K562 (cell line): ENCODE measurements around the gene KCNK10. TPM values are rescaled to one million over a fixed set of nuclear protein-coding genes. Genes with fewer than 3 reads are reported as not detected.

ENCODE experiments used
- ATAC-seq: fragments of 200-7000 bp; cut with Tn5 transposase; 3 replicates; pipeline ENCODE4 v1.9.1; 2020; ENCODE audit warnings: moderate library complexity
- BruUV-seq: library from RNA; stranded (reverse); fragments of 400-500 nt; replicated peaks from 2 replicates; lab custom pipeline; 2021; lab: Mats Ljungman, UMichigan
- CTCF ChIA-PET: fragments of 300-600 bp; formaldehyde crosslinking; extraction: SDS; loops from one replicate; lab custom pipeline; 2021; ENCODE audit warnings: low intra/inter-chr PET ratio; lab: Yijun Ruan, JAX
- POLR2A ChIA-PET: fragments of 300-600, 350-650 bp; sonication (Branson Sonifier 250); formaldehyde crosslinking; extraction: SDS; loops from one replicate; lab custom pipeline; 2021; ENCODE audit warnings: antibody characterized with exemption, inconsistent platforms; lab: Yijun Ruan, JAX
- DNase-seq, 4 experiments: peaks; one replicate each; pipeline versions ENCODE4 v3.0.0 to v3.0.0-alpha.2; 2011 to 2018; ENCODE audit warnings: low spot score in 3 of 4, mixed read lengths in 3 of 4; ENCODE audit errors: extremely low read depth in 1 of 4
- FAIRE-seq: peaks from 2 replicates; lab custom pipeline; 2011; peaks lifted over from hg19 to GRCh38; lab: Jason Lieb, UNC
- H2AFZ ChIP-seq: 2 replicates; pipeline ENCODE4 v1.6.0; 2011; ENCODE audit warnings: low read depth, low read length, control low read depth, inconsistent platforms
- H3K27ac ChIP-seq: fragments of 200-600 bp; 3 replicates; pipeline ENCODE4 v1.8.0; 2011; ENCODE audit warnings: low read depth, mild to moderate bottlenecking, control low read depth, inconsistent platforms, low read length, moderate library complexity, mixed read lengths; ENCODE audit errors: extremely low read depth
- H3K27me3 ChIP-seq, 2 experiments: fragments of 300-600 bp in 1 of 2; 2 replicates in 1 of 2; 3 replicates in 1 of 2; pipeline versions ENCODE4 v1.6.0 to v1.8.0; 2011; ENCODE audit warnings: inconsistent platforms in 2 of 2, low read length in 2 of 2, mild to moderate bottlenecking in 1 of 2, mixed read lengths in 1 of 2, moderate library complexity in 1 of 2; ENCODE audit not compliant: control insufficient read depth in 2 of 2, insufficient read depth in 2 of 2
- H3K36me3 ChIP-seq: fragments of 300-600 bp; 3 replicates; pipeline ENCODE4 v1.8.0; 2011; ENCODE audit warnings: mild to moderate bottlenecking, low read length, inconsistent platforms; ENCODE audit not compliant: control insufficient read depth, insufficient read depth
- H3K4me1 ChIP-seq, 2 experiments: fragments of 200-600 bp in 1 of 2; replicated peaks in 1 of 2; 2 replicates in 1 of 2; 3 replicates in 1 of 2; pipeline versions ENCODE4 v1.5.1 to v1.8.0; 2011; ENCODE audit warnings: inconsistent platforms in 2 of 2, low read length in 2 of 2, mild to moderate bottlenecking in 1 of 2, mixed read lengths in 1 of 2, moderate library complexity in 1 of 2; ENCODE audit not compliant: control insufficient read depth in 2 of 2, insufficient read depth in 2 of 2
- H3K4me2 ChIP-seq: 2 replicates; pipeline ENCODE4 v1.6.1; 2011; ENCODE audit warnings: low read length, control low read depth, inconsistent platforms, mixed read lengths; ENCODE audit not compliant: insufficient read depth
- H3K4me3 ChIP-seq: fragments of 200-600 bp; sonication (generic), shearing (Covaris generic); 2 replicates; pipeline ENCODE4 v1.5.1; 2016; ENCODE audit warnings: control low read depth, inconsistent platforms
- H3K79me2 ChIP-seq: fragments of 200-600 bp; 3 replicates; pipeline ENCODE4 v1.8.0; 2011; ENCODE audit warnings: low read length, inconsistent platforms; ENCODE audit not compliant: control insufficient read depth, insufficient read depth
- H3K9ac ChIP-seq, 2 experiments: 2 replicates each; pipeline versions ENCODE4 v1.6.0 to v1.6.1; 2011; ENCODE audit warnings: low read depth in 2 of 2, low read length in 2 of 2, control low read depth in 1 of 2, inconsistent platforms in 1 of 2, mild to moderate bottlenecking in 1 of 2, mixed read lengths in 1 of 2; ENCODE audit not compliant: insufficient read depth in 1 of 2
- H3K9me1 ChIP-seq: one replicate; pipeline ENCODE4 v1.6.0; 2011; ENCODE audit warnings: inconsistent platforms, mild to moderate bottlenecking, low read length, moderate library complexity; ENCODE audit not compliant: control insufficient read depth, insufficient read depth
- H3K9me3 ChIP-seq: replicated peaks from 2 replicates; pipeline ENCODE4 v1.5.1; 2011; ENCODE audit warnings: low read depth, low read length, inconsistent platforms; ENCODE audit not compliant: control insufficient read depth, insufficient read depth
- H4K20me1 ChIP-seq: replicated peaks from 2 replicates; pipeline ENCODE4 v1.6.1; 2011; ENCODE audit warnings: low read length, inconsistent platforms, mixed read lengths; ENCODE audit not compliant: control insufficient read depth, insufficient read depth
- ATF7 ChIP-seq: fragments of 450-650 bp; IDR thresholded peaks from 2 replicates; pipeline ENCODE4 v1.7.1; 2014; ENCODE audit warnings: mild to moderate bottlenecking, moderate library complexity
- EHMT2 ChIP-seq: fragments of 450-650 bp; IDR thresholded peaks from 2 replicates; pipeline ENCODE4 v1.6.1; 2018; ENCODE audit warnings: antibody characterized with exemption
- NCOA6 ChIP-seq: fragments of 450-650 bp; IDR thresholded peaks from 2 replicates; pipeline ENCODE4 v1.6.1; 2017; ENCODE audit warnings: mild to moderate bottlenecking
- PHF8 ChIP-seq: fragments of 200-600 bp; sonication (generic); IDR thresholded peaks from 2 replicates; pipeline ENCODE4 v1.6.1; 2012; ENCODE audit warnings: mixed run types, mild to moderate bottlenecking, inconsistent platforms, low read length, moderate library complexity, borderline replicate concordance
- POLR2B ChIP-seq: fragments of 450-650 bp; IDR thresholded peaks from 2 replicates; pipeline ENCODE4 v1.6.1; 2018; ENCODE audit warnings: low read depth; ENCODE audit not compliant: partially characterized antibody
- RCOR1 ChIP-seq, 2 experiments: IDR thresholded peaks; 2 replicates each; pipeline ENCODE4 v1.6.1; 2012; ENCODE audit warnings: low read depth in 2 of 2, low read length in 2 of 2, borderline replicate concordance in 1 of 2, improper control_type of control experiment in 1 of 2
- SIRT6 ChIP-seq: IDR thresholded peaks from one replicate; pipeline ENCODE4 v1.6.1; 2012; ENCODE audit warnings: low read depth, mild to moderate bottlenecking, control low read depth, inconsistent platforms, low read length, moderate library complexity
- TAF1 ChIP-seq: IDR thresholded peaks from 2 replicates; pipeline ENCODE4 v1.6.1; 2011; ENCODE audit warnings: mild to moderate bottlenecking, low read length, moderate library complexity; ENCODE audit not compliant: insufficient read depth, control insufficient read depth, severe bottlenecking; ENCODE audit errors: extremely low read depth
- ZNF347 ChIP-seq: fragments of 450-650 bp; formaldehyde crosslinking; IDR thresholded peaks from 2 replicates; pipeline ENCODE4 v1.4.0; 2020; ENCODE audit warnings: low read depth, mild to moderate bottlenecking, moderate library complexity
- ZSCAN29 ChIP-seq: fragments of 450-650 bp; IDR thresholded peaks from 2 replicates; pipeline ENCODE4 v1.6.1; 2017
- WGBS: fragments of 100-300 bp; shearing (Covaris generic); methylation state at CpG from one replicate; pipeline ENCODE4 v1.1.6; 2016; ENCODE audit warnings: low coverage, mixed read lengths; ENCODE audit not compliant: insufficient coverage; ENCODE audit errors: missing lambda C conversion rate; 5-methylcytosine and 5-hydroxymethylcytosine counted together
- in situ Hi-C: fragments of 300-500 bp; cut with MboI; formaldehyde crosslinking; loops from 4 replicates; pipeline ENCODE4 v1.15.0; 2018; ENCODE audit warnings: inconsistent platforms, mixed read lengths
- intact Hi-C: fragments of 100-400 bp; cut with micrococcal nuclease; formaldehyde crosslinking; loops from 2 replicates; pipeline ENCODE4 v1.14.2; 2022
- polyA plus RNA-seq, 8 experiments: library from polyadenylated mRNA; depleted of rRNA in 4 of 8; stranded (reverse) in 5 of 8; unstranded in 3 of 8; fragments of >200 nt; fragmentation: Nextera tagmentation in 2 of 8; fragmentation: Illumina TruSeq in 1 of 8; extraction: Ambion mirVana in 2 of 8; extraction: Trizol in 1 of 8; gene quantifications; 2 replicates each; pipeline versions ENCODE4 v1.2.1 to v1.2.3, GENCODE V29; 2011 to 2014; ENCODE audit warnings: inconsistent platforms in 1 of 8, missing spikeins in 1 of 8
- total RNA-seq, 7 experiments: library from RNA; depleted of rRNA in 6 of 7; stranded (reverse); fragments of >200 nt in 6 of 7; fragmentation: Illumina TruSeq in 2 of 7; extraction: Trizol in 2 of 7; gene quantifications; 2 replicates each; pipeline versions ENCODE4 v1.2.1 to v1.2.3, GENCODE V29; 2011 to 2021; ENCODE audit warnings: low replicate concordance in 1 of 7
- TF ChIP-seq, protein P1 (sequence below): sonication (generic); formaldehyde crosslinking; IDR thresholded peaks from 2 replicates; pipeline ENCODE4 v1.8.0; 2023; ENCODE audit warnings: mild to moderate bottlenecking, missing genetic modification reagents
- TF ChIP-seq, protein P2 (sequence below), 2 experiments: fragments of 450-650 bp; IDR thresholded peaks; 2 replicates each; pipeline ENCODE4 v1.6.1; 2016
- TF ChIP-seq, protein P3 (sequence below): fragments of 450-650 bp; conservative IDR thresholded peaks from 2 replicates; pipeline ENCODE4 v1.6.1; 2016; ENCODE audit warnings: missing genetic modification characterization, low read depth, mild to moderate bottlenecking, missing compliant biosample characterization, moderate library complexity
- TF ChIP-seq, protein P4 (sequence below): conservative IDR thresholded peaks from 2 replicates; pipeline ENCODE4 v1.6.1; 2011; ENCODE audit warnings: low read depth, mild to moderate bottlenecking, low read length; ENCODE audit not compliant: control insufficient read depth
- TF ChIP-seq, protein P5 (sequence below): fragments of 250-450 bp; sonication (Bioruptor Pico); IDR thresholded peaks from 2 replicates; pipeline ENCODE4 v1.5.0; 2021; ENCODE audit warnings: mild to moderate bottlenecking, borderline replicate concordance

KCNK10 gene
- total and polyA plus RNA-seq, 9 of the 15 experiments (the other 6 are each of a cell fraction or from before 2014, with no cell fraction given) = not detected

DNA sequence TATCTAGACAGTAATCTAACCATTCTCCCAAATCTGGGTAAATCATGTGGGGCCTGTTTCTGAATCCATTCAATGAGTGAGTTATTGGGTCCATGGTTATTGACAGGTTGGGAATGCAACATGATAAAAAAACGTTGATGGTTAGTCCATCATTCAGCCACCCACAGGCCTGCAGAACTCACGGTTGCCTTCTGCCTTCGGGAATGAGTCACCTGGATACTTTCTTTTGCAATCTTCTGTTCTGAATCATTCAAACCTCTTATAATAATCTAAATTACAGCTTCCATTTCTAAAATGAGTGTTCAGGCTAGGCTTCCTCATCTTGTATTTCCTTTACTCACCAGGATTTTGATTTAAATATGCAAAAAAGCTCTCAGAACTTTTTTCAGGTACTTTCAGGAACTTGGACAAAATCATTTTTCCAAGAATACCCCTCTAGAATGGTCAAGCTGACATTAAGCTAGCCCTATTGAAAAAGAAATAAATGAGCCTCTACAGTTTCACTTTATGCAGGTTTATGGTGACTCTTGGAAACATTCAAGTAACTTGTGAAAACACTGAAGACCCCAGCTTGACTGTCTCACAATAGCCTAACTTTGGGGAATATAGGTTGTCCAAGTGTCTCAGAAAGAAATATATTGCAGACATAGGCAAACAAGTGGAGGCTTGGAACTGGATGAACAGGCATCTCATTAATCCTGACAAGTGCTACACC lies 94.4 kb downstream of the KCNK10 start:
- ATAC-seq = no peak
- CTCF ChIA-PET = no interaction called here
- in situ Hi-C loops = no loop called here
- no peak for TF ChIP-seq NCOA6
- TF ChIP-seq, protein P1, sequence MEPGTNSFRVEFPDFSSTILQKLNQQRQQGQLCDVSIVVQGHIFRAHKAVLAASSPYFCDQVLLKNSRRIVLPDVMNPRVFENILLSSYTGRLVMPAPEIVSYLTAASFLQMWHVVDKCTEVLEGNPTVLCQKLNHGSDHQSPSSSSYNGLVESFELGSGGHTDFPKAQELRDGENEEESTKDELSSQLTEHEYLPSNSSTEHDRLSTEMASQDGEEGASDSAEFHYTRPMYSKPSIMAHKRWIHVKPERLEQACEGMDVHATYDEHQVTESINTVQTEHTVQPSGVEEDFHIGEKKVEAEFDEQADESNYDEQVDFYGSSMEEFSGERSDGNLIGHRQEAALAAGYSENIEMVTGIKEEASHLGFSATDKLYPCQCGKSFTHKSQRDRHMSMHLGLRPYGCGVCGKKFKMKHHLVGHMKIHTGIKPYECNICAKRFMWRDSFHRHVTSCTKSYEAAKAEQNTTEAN (CRISPR knock-in tag) = no peak
- TF ChIP-seq, protein P2, sequence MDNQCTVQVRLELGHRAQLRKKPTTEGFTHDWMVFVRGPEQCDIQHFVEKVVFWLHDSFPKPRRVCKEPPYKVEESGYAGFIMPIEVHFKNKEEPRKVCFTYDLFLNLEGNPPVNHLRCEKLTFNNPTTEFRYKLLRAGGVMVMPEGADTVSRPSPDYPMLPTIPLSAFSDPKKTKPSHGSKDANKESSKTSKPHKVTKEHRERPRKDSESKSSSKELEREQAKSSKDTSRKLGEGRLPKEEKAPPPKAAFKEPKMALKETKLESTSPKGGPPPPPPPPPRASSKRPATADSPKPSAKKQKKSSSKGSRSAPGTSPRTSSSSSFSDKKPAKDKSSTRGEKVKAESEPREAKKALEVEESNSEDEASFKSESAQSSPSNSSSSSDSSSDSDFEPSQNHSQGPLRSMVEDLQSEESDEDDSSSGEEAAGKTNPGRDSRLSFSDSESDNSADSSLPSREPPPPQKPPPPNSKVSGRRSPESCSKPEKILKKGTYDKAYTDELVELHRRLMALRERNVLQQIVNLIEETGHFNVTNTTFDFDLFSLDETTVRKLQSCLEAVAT (IDR thresholded peaks at IDR 0.05) = no peak
- TF ChIP-seq RCOR1 (IDR thresholded peaks at IDR 0.05; ENCODE audit: borderline replicate concordance in 1 of 2, low read depth in 2 of 2, low read length in 2 of 2) = no peak
- TF ChIP-seq ZSCAN29 = no peak
- TF ChIP-seq, protein P3, sequence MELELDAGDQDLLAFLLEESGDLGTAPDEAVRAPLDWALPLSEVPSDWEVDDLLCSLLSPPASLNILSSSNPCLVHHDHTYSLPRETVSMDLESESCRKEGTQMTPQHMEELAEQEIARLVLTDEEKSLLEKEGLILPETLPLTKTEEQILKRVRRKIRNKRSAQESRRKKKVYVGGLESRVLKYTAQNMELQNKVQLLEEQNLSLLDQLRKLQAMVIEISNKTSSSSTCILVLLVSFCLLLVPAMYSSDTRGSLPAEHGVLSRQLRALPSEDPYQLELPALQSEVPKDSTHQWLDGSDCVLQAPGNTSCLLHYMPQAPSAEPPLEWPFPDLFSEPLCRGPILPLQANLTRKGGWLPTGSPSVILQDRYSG (tag) = no peak
- TF ChIP-seq EHMT2 = no peak
- TF ChIP-seq, protein P4, sequence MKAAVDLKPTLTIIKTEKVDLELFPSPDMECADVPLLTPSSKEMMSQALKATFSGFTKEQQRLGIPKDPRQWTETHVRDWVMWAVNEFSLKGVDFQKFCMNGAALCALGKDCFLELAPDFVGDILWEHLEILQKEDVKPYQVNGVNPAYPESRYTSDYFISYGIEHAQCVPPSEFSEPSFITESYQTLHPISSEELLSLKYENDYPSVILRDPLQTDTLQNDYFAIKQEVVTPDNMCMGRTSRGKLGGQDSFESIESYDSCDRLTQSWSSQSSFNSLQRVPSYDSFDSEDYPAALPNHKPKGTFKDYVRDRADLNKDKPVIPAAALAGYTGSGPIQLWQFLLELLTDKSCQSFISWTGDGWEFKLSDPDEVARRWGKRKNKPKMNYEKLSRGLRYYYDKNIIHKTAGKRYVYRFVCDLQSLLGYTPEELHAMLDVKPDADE = no peak
- no peak for TF ChIP-seq ATF7
- TF ChIP-seq ZNF347 (CRISPR knock-in tag) = no peak
- TF ChIP-seq TAF1 = no peak
- TF ChIP-seq SIRT6 = no peak
- TF ChIP-seq PHF8 = no peak
- TF ChIP-seq POLR2B = no peak
- TF ChIP-seq, protein P5, sequence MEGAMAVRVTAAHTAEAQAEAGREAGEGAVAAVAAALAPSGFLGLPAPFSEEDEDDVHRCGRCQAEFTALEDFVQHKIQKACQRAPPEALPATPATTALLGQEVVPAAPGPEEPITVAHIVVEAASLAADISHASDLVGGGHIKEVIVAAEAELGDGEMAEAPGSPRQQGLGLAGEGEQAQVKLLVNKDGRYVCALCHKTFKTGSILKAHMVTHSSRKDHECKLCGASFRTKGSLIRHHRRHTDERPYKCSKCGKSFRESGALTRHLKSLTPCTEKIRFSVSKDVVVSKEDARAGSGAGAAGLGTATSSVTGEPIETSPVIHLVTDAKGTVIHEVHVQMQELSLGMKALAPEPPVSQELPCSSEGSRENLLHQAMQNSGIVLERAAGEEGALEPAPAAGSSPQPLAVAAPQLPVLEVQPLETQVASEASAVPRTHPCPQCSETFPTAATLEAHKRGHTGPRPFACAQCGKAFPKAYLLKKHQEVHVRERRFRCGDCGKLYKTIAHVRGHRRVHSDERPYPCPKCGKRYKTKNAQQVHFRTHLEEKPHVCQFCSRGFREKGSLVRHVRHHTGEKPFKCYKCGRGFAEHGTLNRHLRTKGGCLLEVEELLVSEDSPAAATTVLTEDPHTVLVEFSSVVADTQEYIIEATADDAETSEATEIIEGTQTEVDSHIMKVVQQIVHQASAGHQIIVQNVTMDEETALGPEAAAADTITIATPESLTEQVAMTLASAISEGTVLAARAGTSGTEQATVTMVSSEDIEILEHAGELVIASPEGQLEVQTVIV (CRISPR knock-in tag) = no peak

More for the DNA sequence above, 94.4 kb downstream of the KCNK10 start:
- POLR2A ChIA-PET = no interaction called here
- Histone ChIP-seq H3K9me3 (no peaks in the 10 kb centered on the region), H3K79me2 (no peaks in the 10 kb centered on the region), H2AFZ (no peak overlapping the region), H3K27ac (no peak overlapping the region), H3K4me2 (no peak overlapping the region), H3K4me1 (no peaks in the 10 kb centered on the region), H3K36me3 (no peaks in the 10 kb centered on the region), H3K9me1 (no peaks in the 10 kb centered on the region), H3K9ac (no peak overlapping the region), H3K27me3 (no peaks in the 10 kb centered on the region), H4K20me1 (no peaks in the 10 kb centered on the region), H3K4me3 (no peak overlapping the region)
- no TSS peak for BruUV-seq
- FAIRE-seq (no peak), DNase-seq (no peak)
- WGBS = 0% methylated on average over 3 of the region's 3 CpGs
- intact Hi-C loops = no loop called here
